Stomach (tissue), 4 donors: ENCODE data around the gene SAPCD1.
A peak's percentile ranks its signal among the peaks of the same experiment; 100 is the strongest.

ENCODE experiments used
- CTCF ChIP-seq, 7 experiments: fragments of 450-650 bp in 4 of 7; fragments of 200-600 bp in 3 of 7; sonication (generic) in 3 of 7; IDR thresholded peaks; one replicate each; pipeline ENCODE4 v1.5.1; 2016 to 2019; ENCODE audit warnings: antibody characterized with exemption in 7 of 7, control low read depth in 2 of 7, mild to moderate bottlenecking in 1 of 7
- POLR2A ChIP-seq, 4 donors: fragments of 450-650 bp; IDR thresholded peaks; one replicate each; pipeline ENCODE4 v1.6.1; 2016; ENCODE audit warnings: antibody characterized with exemption in 4 of 4, control low read depth in 2 of 4, mild to moderate bottlenecking in 1 of 4, moderate library complexity in 1 of 4

DNA sequence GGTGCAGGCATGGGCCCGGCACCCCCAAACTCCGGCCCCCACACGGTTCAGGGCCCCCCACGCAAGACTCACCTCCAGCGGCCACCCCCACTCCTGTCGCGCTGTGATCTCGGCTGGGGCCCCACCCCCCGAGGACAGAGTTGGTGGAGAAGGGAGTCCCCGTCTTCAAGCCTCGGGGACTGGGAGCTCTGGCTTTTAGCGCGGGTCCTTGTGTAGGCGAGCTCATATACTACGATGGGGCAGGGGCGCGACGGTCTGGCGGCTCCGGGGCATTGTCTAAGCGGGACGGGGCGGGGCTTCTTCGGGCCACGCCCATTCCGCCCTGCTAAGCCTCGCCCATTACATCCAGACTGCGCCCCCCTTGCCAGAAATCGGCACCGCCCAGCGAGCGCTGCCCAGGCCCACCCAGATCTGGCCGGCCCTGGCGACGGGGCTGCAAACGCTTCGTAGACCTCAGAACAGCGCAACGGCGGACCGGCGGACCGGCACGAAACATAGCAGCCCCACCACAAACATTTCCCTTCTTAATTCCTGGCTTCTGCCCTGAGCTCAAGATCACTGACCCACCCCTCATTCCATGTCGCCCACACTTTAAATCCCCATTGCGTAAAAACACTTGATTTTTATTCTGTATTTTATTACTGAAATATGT is 32.4 kb upstream of the SAPCD1 start:
- TF ChIP-seq POLR2A (IDR thresholded peaks at IDR 0.05) = peak in 1 of 4 donors; percentile 6
- TF ChIP-seq CTCF (IDR thresholded peaks at IDR 0.05) = no peak
